ENCODE measurements around the gene FAM90A1. TPM values are rescaled to one million over a fixed set of nuclear protein-coding genes. Genes with fewer than 3 reads are reported as not detected.
"Not testable (repeated sequence)": the region's sequence is repeated elsewhere in the genome, so short reads cannot be mapped to it uniquely, and the experiment has no call there.

FAM90A1 gene
- total RNA-seq, 1 experiment from 2014 or later: not detected

DNA sequence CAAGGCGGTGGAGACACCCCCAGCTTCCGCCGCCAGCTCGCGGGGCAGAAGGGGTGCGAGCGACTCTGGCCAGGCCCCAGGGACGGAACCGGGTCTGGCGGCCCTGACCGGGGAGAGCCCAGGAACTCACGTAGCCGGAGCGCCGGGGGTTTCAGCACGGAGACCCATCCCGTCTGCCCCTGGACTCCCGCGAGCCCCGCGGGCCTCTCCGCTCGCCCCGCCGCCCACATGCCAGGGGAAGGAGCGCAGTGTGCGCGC, 15.1 kb upstream of the FAM90A1 start:
- H3K9me3 ChIP-seq (ENCODE audit: low read length); ATAC-seq; H3K27me3 ChIP-seq (ENCODE audit: low read length); CTCF ChIA-PET; POLR2A ChIA-PET (ENCODE audit: unreplicated experiment); H3F3A ChIP-seq (ENCODE audit: low read length, unreplicated experiment); DNase-seq; intact Hi-C loops (cut with micrococcal nuclease); BruUV-seq (replicated peaks); H3K9me2 ChIP-seq (replicated peaks; ENCODE audit: low read length); H4K20me1 ChIP-seq (ENCODE audit: low read length); H3K4me1 ChIP-seq (ENCODE audit: insufficient read depth, low read length); H3K36me3 ChIP-seq (ENCODE audit: low read depth, low read length); H3K79me2 ChIP-seq (ENCODE audit: low read length): not testable (repeated sequence)
- Histone ChIP-seq H3K4me3 (ENCODE audit: low read length) (peak overlapping the region; percentile 79), H3K4me2 (ENCODE audit: low read length) (peak overlapping the region; percentile 81), H2AFZ (ENCODE audit: low read length) (peak overlapping the region; percentile 81), H3K27ac (ENCODE audit: low read length) (peak overlapping the region; percentile 61), H3K9ac (ENCODE audit: low read length) (peak overlapping the region; percentile 74)

- DNase-seq (peak; percentile 14), ATAC-seq (0 out of 2 replicates have a peak, but pooled peaks have one; percentile 9)
- intact Hi-C loops (cut with micrococcal nuclease); H3K27me3 ChIP-seq (ENCODE audit: low read length); H3K4me1 ChIP-seq (ENCODE audit: insufficient read depth, low read length); H3F3A ChIP-seq (ENCODE audit: low read length, unreplicated experiment); H3K79me2 ChIP-seq (ENCODE audit: low read length); H3K9me3 ChIP-seq (ENCODE audit: low read length); H4K20me1 ChIP-seq (ENCODE audit: low read length); H3K9me2 ChIP-seq (replicated peaks; ENCODE audit: low read length); POLR2A ChIA-PET (ENCODE audit: unreplicated experiment); H3K36me3 ChIP-seq (ENCODE audit: low read depth, low read length); CTCF ChIA-PET: not testable (repeated sequence)
- Histone ChIP-seq H2AFZ (ENCODE audit: low read length) (peak overlapping the region; percentile 81), H3K4me2 (ENCODE audit: low read length) (peak overlapping the region; percentile 81), H3K9ac (ENCODE audit: low read length) (peak overlapping the region; percentile 74), H3K4me3 (ENCODE audit: low read length) (peak overlapping the region; percentile 79), H3K27ac (ENCODE audit: low read length) (peak overlapping the region; percentile 61)
- TSS peak; percentile 58 for BruUV-seq (replicated peaks)
Measured at GRCh38 chr12:8241917-8242621, 14.7 kb upstream of the FAM90A1 start.

- POLR2A ChIA-PET (ENCODE audit: unreplicated experiment): interaction anchor here (0.7 kb wide), 1 partner anchor 170 kb away, joined by 3 read pairs; no protein-coding TSS in a partner anchor
- intact Hi-C loops (cut with micrococcal nuclease); ATAC-seq; H3K27me3 ChIP-seq (ENCODE audit: low read length); H3F3A ChIP-seq (ENCODE audit: low read length, unreplicated experiment); H3K4me1 ChIP-seq (ENCODE audit: insufficient read depth, low read length); BruUV-seq (replicated peaks); H3K27ac ChIP-seq (ENCODE audit: low read length); H3K4me3 ChIP-seq (ENCODE audit: low read length); CTCF ChIA-PET; DNase-seq; H3K4me2 ChIP-seq (ENCODE audit: low read length); H3K36me3 ChIP-seq (ENCODE audit: low read depth, low read length); H4K20me1 ChIP-seq (ENCODE audit: low read length); H2AFZ ChIP-seq (ENCODE audit: low read length); H3K79me2 ChIP-seq (ENCODE audit: low read length); H3K9ac ChIP-seq (ENCODE audit: low read length); H3K9me2 ChIP-seq (replicated peaks; ENCODE audit: low read length); H3K9me3 ChIP-seq (ENCODE audit: low read length): not testable (repeated sequence)
Measured at GRCh38 chr12:8240340-8241114, 13.1 kb upstream of the FAM90A1 start.

GRCh38 chr12:8237031-8237430, 9.6 kb upstream of the FAM90A1 start:
- H3K27me3 ChIP-seq (ENCODE audit: low read length); H2AFZ ChIP-seq (ENCODE audit: low read length); ATAC-seq; H3K9me3 ChIP-seq (ENCODE audit: low read length); H3F3A ChIP-seq (ENCODE audit: low read length, unreplicated experiment); H3K4me1 ChIP-seq (ENCODE audit: insufficient read depth, low read length); H3K9me2 ChIP-seq (replicated peaks; ENCODE audit: low read length); POLR2A ChIA-PET (ENCODE audit: unreplicated experiment); DNase-seq; H3K9ac ChIP-seq (ENCODE audit: low read length); H3K4me3 ChIP-seq (ENCODE audit: low read length); H3K27ac ChIP-seq (ENCODE audit: low read length); H3K4me2 ChIP-seq (ENCODE audit: low read length); H4K20me1 ChIP-seq (ENCODE audit: low read length); H3K79me2 ChIP-seq (ENCODE audit: low read length); BruUV-seq (replicated peaks); H3K36me3 ChIP-seq (ENCODE audit: low read depth, low read length): not testable (repeated sequence)
- intact Hi-C loops (cut with micrococcal nuclease): loop anchor here (1.0 to 2.0 kb wide), 2 partner anchors 26 to 128 kb away; no protein-coding TSS in a partner anchor
- CTCF ChIA-PET: interaction anchor here (0.6 kb wide), 1 partner anchor 10 kb away, joined by 3 read pairs; no protein-coding TSS in a partner anchor

GRCh38 chr12:8235316-8236157, 8.1 kb upstream of the FAM90A1 start:
- H3F3A ChIP-seq (ENCODE audit: low read length, unreplicated experiment); H3K4me3 ChIP-seq (ENCODE audit: low read length); H3K79me2 ChIP-seq (ENCODE audit: low read length); H3K9me2 ChIP-seq (replicated peaks; ENCODE audit: low read length); H3K27ac ChIP-seq (ENCODE audit: low read length); H3K36me3 ChIP-seq (ENCODE audit: low read depth, low read length); CTCF ChIA-PET; ATAC-seq; BruUV-seq (replicated peaks); POLR2A ChIA-PET (ENCODE audit: unreplicated experiment); H3K4me2 ChIP-seq (ENCODE audit: low read length); H3K27me3 ChIP-seq (ENCODE audit: low read length); H3K9ac ChIP-seq (ENCODE audit: low read length); H2AFZ ChIP-seq (ENCODE audit: low read length); H3K9me3 ChIP-seq (ENCODE audit: low read length); H3K4me1 ChIP-seq (ENCODE audit: insufficient read depth, low read length); H4K20me1 ChIP-seq (ENCODE audit: low read length): not testable (repeated sequence)
- peak; percentile 49 for DNase-seq
- intact Hi-C loops (cut with micrococcal nuclease): loop anchor here (2.0 kb wide), 1 partner anchor 25 kb away; no protein-coding TSS in a partner anchor

DNA sequence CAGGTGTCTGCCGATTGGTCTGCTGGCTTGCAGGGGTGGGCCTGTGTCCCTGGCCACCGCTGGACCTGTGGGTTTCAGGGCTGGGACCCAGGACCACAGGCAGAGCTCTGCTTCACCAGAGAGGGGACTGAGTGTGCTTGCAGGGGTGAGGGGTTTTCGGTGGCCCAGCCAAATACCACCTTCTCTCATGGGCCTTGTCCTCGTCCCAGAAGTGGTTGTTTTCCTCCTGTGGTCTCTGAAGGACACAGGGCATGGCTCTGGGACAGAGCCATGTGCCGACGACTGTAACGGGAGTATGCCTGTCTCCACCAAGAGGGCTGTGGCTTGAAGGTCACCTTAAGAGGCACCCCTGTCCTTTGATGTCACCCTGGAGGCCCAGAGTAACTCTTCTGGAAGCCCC, 7.3 kb upstream of the FAM90A1 start:
- H3F3A ChIP-seq (ENCODE audit: low read length, unreplicated experiment); H4K20me1 ChIP-seq (ENCODE audit: low read length); H3K79me2 ChIP-seq (ENCODE audit: low read length); intact Hi-C loops (cut with micrococcal nuclease); H3K9me3 ChIP-seq (ENCODE audit: low read length); H3K27ac ChIP-seq (ENCODE audit: low read length); H3K4me3 ChIP-seq (ENCODE audit: low read length); H3K9ac ChIP-seq (ENCODE audit: low read length); POLR2A ChIA-PET (ENCODE audit: unreplicated experiment); H3K27me3 ChIP-seq (ENCODE audit: low read length); H3K4me2 ChIP-seq (ENCODE audit: low read length); ATAC-seq; H3K4me1 ChIP-seq (ENCODE audit: insufficient read depth, low read length); H3K36me3 ChIP-seq (ENCODE audit: low read depth, low read length); DNase-seq; CTCF ChIA-PET; H2AFZ ChIP-seq (ENCODE audit: low read length); H3K9me2 ChIP-seq (replicated peaks; ENCODE audit: low read length); BruUV-seq (replicated peaks): not testable (repeated sequence)
